SK-N-SH (cell line): ENCODE data around the gene SCNN1B. TPM values are rescaled to one million over a fixed set of nuclear protein-coding genes. Genes with fewer than 3 reads are reported as not detected.

Source experiments
- CTCF ChIA-PET: fragments of 300-600, 350-600 bp; formaldehyde crosslinking; extraction: SDS; loops from one replicate; lab custom pipeline; 2021; lab: Yijun Ruan, JAX
- POLR2A ChIA-PET: fragments of 350-600 bp; sonication (Branson Sonifier 250); formaldehyde crosslinking; extraction: SDS; loops from one replicate; lab custom pipeline; 2020; ENCODE audit warnings: antibody characterized with exemption, inconsistent platforms; lab: Yijun Ruan, JAX
- DNase-seq: peaks from one replicate; pipeline ENCODE4 v3.0.0; 2012
- H2AFZ ChIP-seq: fragments of 200-600 bp; sonication (generic); 2 replicates; pipeline ENCODE4 v1.8.1; 2016; ENCODE audit warnings: antibody characterized with exemption, mild to moderate bottlenecking, low read depth
- H3F3A ChIP-seq: fragments of 200-600 bp; sonication (generic); replicated peaks from 2 replicates; pipeline ENCODE3; 2016; ENCODE audit warnings: antibody characterized with exemption, mild to moderate bottlenecking; ENCODE audit not compliant: insufficient read depth
- H3K27ac ChIP-seq, 2 experiments: fragments of 200-500 bp in 1 of 2; fragments of 200-600 bp in 1 of 2; sonication (Bioruptor generic) in 1 of 2; sonication (generic), shearing (Covaris generic) in 1 of 2; 2 replicates each; pipeline versions ENCODE4 v1.5.1 to v1.6.1; 2014 to 2016; ENCODE audit warnings: low read depth in 2 of 2, inconsistent platforms in 1 of 2, low read length in 1 of 2, mild to moderate bottlenecking in 1 of 2, mixed read lengths in 1 of 2
- H3K27me3 ChIP-seq: fragments of 200-600 bp; sonication (generic), shearing (Covaris generic); 2 replicates; pipeline ENCODE4 v1.6.1; 2016; ENCODE audit warnings: mixed run types; ENCODE audit not compliant: insufficient read depth
- H3K36me3 ChIP-seq, 2 experiments: fragments of 200-500 bp in 1 of 2; fragments of 200-600 bp in 1 of 2; sonication (Bioruptor generic) in 1 of 2; sonication (generic) in 1 of 2; replicated peaks in 1 of 2; 2 replicates each; pipeline versions ENCODE3 to v1.5.1; 2014 to 2016; ENCODE audit warnings: low read length in 1 of 2, mild to moderate bottlenecking in 1 of 2; ENCODE audit not compliant: insufficient read depth in 2 of 2, control insufficient read depth in 1 of 2
- H3K4me1 ChIP-seq, 2 experiments: fragments of 200-500 bp in 1 of 2; fragments of 200-600 bp in 1 of 2; sonication (Bioruptor generic) in 1 of 2; sonication (generic), shearing (Covaris generic) in 1 of 2; 2 replicates each; pipeline versions ENCODE4 v1.5.1 to v1.6.1; 2014 to 2016; ENCODE audit warnings: low read depth in 1 of 2, low read length in 1 of 2, mixed run types in 1 of 2; ENCODE audit not compliant: insufficient read depth in 2 of 2, control insufficient read depth in 1 of 2
- H3K4me2 ChIP-seq: fragments of 200-600 bp; sonication (generic), shearing (Covaris generic); 2 replicates; pipeline ENCODE4 v1.6.1; 2017; ENCODE audit warnings: mixed run types
- H3K4me3 ChIP-seq, 2 experiments: fragments of 200-500 bp in 1 of 2; fragments of 200-600 bp in 1 of 2; sonication (Bioruptor generic) in 1 of 2; sonication (generic), shearing (Covaris generic) in 1 of 2; 2 replicates each; pipeline versions ENCODE4 v1.5.1 to v1.8.1; 2014 to 2016; ENCODE audit warnings: low read depth in 2 of 2, inconsistent platforms in 1 of 2, low read length in 1 of 2, mild to moderate bottlenecking in 1 of 2, mixed read lengths in 1 of 2, moderate library complexity in 1 of 2
- H3K79me2 ChIP-seq: fragments of 200-600 bp; sonication (generic); 2 replicates; pipeline ENCODE4 v1.8.1; 2017; ENCODE audit warnings: mild to moderate bottlenecking; ENCODE audit not compliant: insufficient read depth
- H3K9ac ChIP-seq: fragments of 200-600 bp; sonication (generic); 2 replicates; pipeline ENCODE4 v1.6.1; 2017; ENCODE audit warnings: mixed run types
- H3K9me2 ChIP-seq: fragments of 200-600 bp; sonication (generic); 2 replicates; pipeline ENCODE4 v1.6.1; 2017; ENCODE audit warnings: mixed run types
- H3K9me3 ChIP-seq: fragments of 200-600 bp; sonication (generic); 2 replicates; pipeline ENCODE4 v1.6.1; 2017; ENCODE audit warnings: mixed run types, mild to moderate bottlenecking, moderate library complexity
- H4K20me1 ChIP-seq: fragments of 200-600 bp; sonication (generic); 2 replicates; pipeline ENCODE4 v1.6.1; 2017; ENCODE audit warnings: mild to moderate bottlenecking, mixed run types; ENCODE audit not compliant: insufficient read depth
- ELF1 ChIP-seq: IDR thresholded peaks from 2 replicates; pipeline ENCODE4 v1.4.0; 2012
- EZH2phosphoT487 ChIP-seq: fragments of 200-600 bp; sonication (generic); IDR thresholded peaks from 2 replicates; pipeline ENCODE4 v1.6.1; 2017; ENCODE audit warnings: low read depth, mixed run types, mild to moderate bottlenecking, antibody characterized with exemption, moderate library complexity, borderline replicate concordance
- FOSL2 ChIP-seq: IDR thresholded peaks from 2 replicates; pipeline ENCODE4 v1.4.0; 2012; ENCODE audit warnings: low read depth, mild to moderate bottlenecking, moderate library complexity, borderline replicate concordance
- FOXJ3 ChIP-seq: sonication (generic); formaldehyde crosslinking; IDR thresholded peaks from 2 replicates; pipeline ENCODE4 v1.5.1; 2020; ENCODE audit warnings: mild to moderate bottlenecking, missing genetic modification reagents
- GABPA ChIP-seq: IDR thresholded peaks from 2 replicates; pipeline ENCODE4 v1.4.0; 2012; ENCODE audit warnings: low read depth, mild to moderate bottlenecking
- MXI1 ChIP-seq: IDR thresholded peaks from 2 replicates; pipeline ENCODE4 v1.6.1; 2012; ENCODE audit warnings: mild to moderate bottlenecking, low read depth, low read length, improper control_type of control experiment
- NFIC ChIP-seq: IDR thresholded peaks from 2 replicates; pipeline ENCODE4 v1.4.0; 2012; ENCODE audit warnings: borderline replicate concordance
- POLR2AphosphoS5 ChIP-seq: IDR thresholded peaks from 2 replicates; pipeline ENCODE4 v1.6.1; 2012; ENCODE audit warnings: low read depth, low read length
- RCOR1 ChIP-seq: fragments of 150-350 bp; IDR thresholded peaks from 2 replicates; pipeline ENCODE4 v1.6.1; 2017; ENCODE audit warnings: antibody characterized with exemption, low read length
- TEAD4 ChIP-seq: IDR thresholded peaks from 2 replicates; pipeline ENCODE4 v1.4.0; 2012; ENCODE audit warnings: mild to moderate bottlenecking, borderline replicate concordance; ENCODE audit not compliant: insufficient read depth
- YY1 ChIP-seq: IDR thresholded peaks from 2 replicates; pipeline ENCODE4 v1.4.0; 2012; ENCODE audit warnings: low read depth, mild to moderate bottlenecking
- WGBS: methylation state at CpG from one replicate; pipeline ENCODE4 v1.1.6; 2017; ENCODE audit warnings: low lambda C conversion rate; 5-methylcytosine and 5-hydroxymethylcytosine counted together
- polyA plus RNA-seq, 3 experiments: library from polyadenylated mRNA; depleted of rRNA; stranded (reverse); fragments of >200 nt; gene quantifications; 2 replicates each; pipeline ENCODE4 v1.2.3, GENCODE V29; 2012
- TF ChIP-seq, protein P1 (sequence below): IDR thresholded peaks from 2 replicates; pipeline ENCODE4 v1.6.1; 2012; ENCODE audit warnings: mild to moderate bottlenecking, low read depth, low read length, moderate library complexity
- TF ChIP-seq, protein P2 (sequence below): IDR thresholded peaks from 2 replicates; pipeline ENCODE4; 2012
- TF ChIP-seq, protein P3 (sequence below): fragments of 150-350 bp; IDR thresholded peaks from 2 replicates; pipeline ENCODE4 v1.6.1; 2017; ENCODE audit warnings: antibody characterized with exemption, low read length, low read depth, borderline replicate concordance

Gene SCNN1B
- polyA plus RNA-seq, 1 of the 3 experiments (the other 2 are of a cell fraction), result not detected

DNA sequence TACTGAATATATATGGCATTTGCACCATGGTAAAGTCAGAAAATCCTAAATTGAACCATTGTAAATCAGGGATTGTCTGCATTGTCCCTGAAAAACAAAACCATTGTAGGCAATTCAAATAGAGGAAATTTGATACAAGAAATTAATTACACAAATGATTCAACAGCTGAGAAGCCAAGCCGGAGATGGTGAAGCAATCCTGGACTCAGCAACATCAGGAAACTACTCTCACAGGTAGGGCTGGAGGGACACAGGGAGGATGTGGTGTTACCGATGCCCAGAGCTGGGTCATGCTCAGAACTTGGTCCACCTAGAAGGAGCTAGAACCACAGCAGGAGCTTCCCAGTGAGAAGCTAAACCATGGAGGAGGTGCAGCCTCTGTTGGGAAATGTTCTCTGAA is 18.5 kb upstream of the SCNN1B start:
- TF ChIP-seq, protein P1, sequence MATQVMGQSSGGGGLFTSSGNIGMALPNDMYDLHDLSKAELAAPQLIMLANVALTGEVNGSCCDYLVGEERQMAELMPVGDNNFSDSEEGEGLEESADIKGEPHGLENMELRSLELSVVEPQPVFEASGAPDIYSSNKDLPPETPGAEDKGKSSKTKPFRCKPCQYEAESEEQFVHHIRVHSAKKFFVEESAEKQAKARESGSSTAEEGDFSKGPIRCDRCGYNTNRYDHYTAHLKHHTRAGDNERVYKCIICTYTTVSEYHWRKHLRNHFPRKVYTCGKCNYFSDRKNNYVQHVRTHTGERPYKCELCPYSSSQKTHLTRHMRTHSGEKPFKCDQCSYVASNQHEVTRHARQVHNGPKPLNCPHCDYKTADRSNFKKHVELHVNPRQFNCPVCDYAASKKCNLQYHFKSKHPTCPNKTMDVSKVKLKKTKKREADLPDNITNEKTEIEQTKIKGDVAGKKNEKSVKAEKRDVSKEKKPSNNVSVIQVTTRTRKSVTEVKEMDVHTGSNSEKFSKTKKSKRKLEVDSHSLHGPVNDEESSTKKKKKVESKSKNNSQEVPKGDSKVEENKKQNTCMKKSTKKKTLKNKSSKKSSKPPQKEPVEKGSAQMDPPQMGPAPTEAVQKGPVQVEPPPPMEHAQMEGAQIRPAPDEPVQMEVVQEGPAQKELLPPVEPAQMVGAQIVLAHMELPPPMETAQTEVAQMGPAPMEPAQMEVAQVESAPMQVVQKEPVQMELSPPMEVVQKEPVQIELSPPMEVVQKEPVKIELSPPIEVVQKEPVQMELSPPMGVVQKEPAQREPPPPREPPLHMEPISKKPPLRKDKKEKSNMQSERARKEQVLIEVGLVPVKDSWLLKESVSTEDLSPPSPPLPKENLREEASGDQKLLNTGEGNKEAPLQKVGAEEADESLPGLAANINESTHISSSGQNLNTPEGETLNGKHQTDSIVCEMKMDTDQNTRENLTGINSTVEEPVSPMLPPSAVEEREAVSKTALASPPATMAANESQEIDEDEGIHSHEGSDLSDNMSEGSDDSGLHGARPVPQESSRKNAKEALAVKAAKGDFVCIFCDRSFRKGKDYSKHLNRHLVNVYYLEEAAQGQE, result no peak
- TF ChIP-seq EZH2phosphoT487 (no peak), RCOR1 (no peak), FOSL2 (no peak), NFIC (no peak), ELF1 (no peak), GABPA (no peak), YY1 (no peak), POLR2AphosphoS5 (no peak), MXI1 (no peak), TEAD4 (no peak), FOXJ3 (CRISPR knock-in tag) (no peak)
- TF ChIP-seq, protein P2, sequence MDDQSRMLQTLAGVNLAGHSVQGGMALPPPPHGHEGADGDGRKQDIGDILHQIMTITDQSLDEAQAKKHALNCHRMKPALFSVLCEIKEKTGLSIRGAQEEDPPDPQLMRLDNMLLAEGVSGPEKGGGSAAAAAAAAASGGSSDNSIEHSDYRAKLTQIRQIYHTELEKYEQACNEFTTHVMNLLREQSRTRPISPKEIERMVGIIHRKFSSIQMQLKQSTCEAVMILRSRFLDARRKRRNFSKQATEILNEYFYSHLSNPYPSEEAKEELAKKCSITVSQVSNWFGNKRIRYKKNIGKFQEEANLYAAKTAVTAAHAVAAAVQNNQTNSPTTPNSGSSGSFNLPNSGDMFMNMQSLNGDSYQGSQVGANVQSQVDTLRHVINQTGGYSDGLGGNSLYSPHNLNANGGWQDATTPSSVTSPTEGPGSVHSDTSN, result no peak
- TF ChIP-seq, protein P3, sequence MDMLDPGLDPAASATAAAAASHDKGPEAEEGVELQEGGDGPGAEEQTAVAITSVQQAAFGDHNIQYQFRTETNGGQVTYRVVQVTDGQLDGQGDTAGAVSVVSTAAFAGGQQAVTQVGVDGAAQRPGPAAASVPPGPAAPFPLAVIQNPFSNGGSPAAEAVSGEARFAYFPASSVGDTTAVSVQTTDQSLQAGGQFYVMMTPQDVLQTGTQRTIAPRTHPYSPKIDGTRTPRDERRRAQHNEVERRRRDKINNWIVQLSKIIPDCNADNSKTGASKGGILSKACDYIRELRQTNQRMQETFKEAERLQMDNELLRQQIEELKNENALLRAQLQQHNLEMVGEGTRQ, result no peak
- H3K4me2 ChIP-seq, result no peak overlapping the region
- no peak overlapping the region for H3K27ac ChIP-seq
- DNase-seq, result no peak
- H3K9me3 ChIP-seq, result no peaks in the 10 kb centered on the region
- H3K27me3 ChIP-seq, result no peaks in the 10 kb centered on the region
- no peaks in the 10 kb centered on the region for H3K79me2 ChIP-seq
- H2AFZ ChIP-seq, result no peak overlapping the region
- ChIA-PET CTCF (interaction anchor here (1.2 to 2.2 kb wide), 4 partner anchors 10 to 151 kb away, joined by 3 to 6 read pairs (median 4); no protein-coding TSS in a partner anchor), POLR2A (no interaction called here)
- H3K9ac ChIP-seq, result no peak overlapping the region
- no peaks in the 10 kb centered on the region for H3K36me3 ChIP-seq
- 43% methylated on average over 2 of the region's 2 CpGs for WGBS
- no peak overlapping the region for H3K4me3 ChIP-seq
- no peaks in the 10 kb centered on the region; a peak in 1 of 4 replicates for H3K4me1 ChIP-seq
- no peaks in the 10 kb centered on the region for H4K20me1 ChIP-seq
- no peaks in the 10 kb centered on the region for H3F3A ChIP-seq
- H3K9me2 ChIP-seq, result no peaks in the 10 kb centered on the region
